IPS-18a (cell line): ENCODE measurements around the gene ETF1.

ENCODE experiments used
- H3K27ac ChIP-seq: one replicate; pipeline ENCODE4 v1.5.1; 2013; ENCODE audit warnings: low read length
- H3K27me3 ChIP-seq: one replicate; pipeline ENCODE4 v1.6.1; 2013; ENCODE audit warnings: mild to moderate bottlenecking, low read length; ENCODE audit not compliant: control insufficient read depth, insufficient read depth
- H3K36me3 ChIP-seq: one replicate; pipeline ENCODE4 v1.6.1; 2013; ENCODE audit warnings: low read depth, low read length; ENCODE audit not compliant: control insufficient read depth
- H3K4me1 ChIP-seq: one replicate; pipeline ENCODE4 v1.6.1; 2013; ENCODE audit warnings: low read depth, low read length; ENCODE audit not compliant: control insufficient read depth
- H3K4me3 ChIP-seq: one replicate; pipeline ENCODE4 v1.5.1; 2013; ENCODE audit warnings: low read length
- H3K9ac ChIP-seq: one replicate; pipeline ENCODE4 v1.6.1; 2013; ENCODE audit warnings: mild to moderate bottlenecking, low read length, moderate library complexity
- H3K9me3 ChIP-seq: one replicate; pipeline ENCODE4 v1.6.1; 2013; ENCODE audit warnings: low read depth, low read length; ENCODE audit not compliant: control insufficient read depth

ETF1 gene

DNA sequence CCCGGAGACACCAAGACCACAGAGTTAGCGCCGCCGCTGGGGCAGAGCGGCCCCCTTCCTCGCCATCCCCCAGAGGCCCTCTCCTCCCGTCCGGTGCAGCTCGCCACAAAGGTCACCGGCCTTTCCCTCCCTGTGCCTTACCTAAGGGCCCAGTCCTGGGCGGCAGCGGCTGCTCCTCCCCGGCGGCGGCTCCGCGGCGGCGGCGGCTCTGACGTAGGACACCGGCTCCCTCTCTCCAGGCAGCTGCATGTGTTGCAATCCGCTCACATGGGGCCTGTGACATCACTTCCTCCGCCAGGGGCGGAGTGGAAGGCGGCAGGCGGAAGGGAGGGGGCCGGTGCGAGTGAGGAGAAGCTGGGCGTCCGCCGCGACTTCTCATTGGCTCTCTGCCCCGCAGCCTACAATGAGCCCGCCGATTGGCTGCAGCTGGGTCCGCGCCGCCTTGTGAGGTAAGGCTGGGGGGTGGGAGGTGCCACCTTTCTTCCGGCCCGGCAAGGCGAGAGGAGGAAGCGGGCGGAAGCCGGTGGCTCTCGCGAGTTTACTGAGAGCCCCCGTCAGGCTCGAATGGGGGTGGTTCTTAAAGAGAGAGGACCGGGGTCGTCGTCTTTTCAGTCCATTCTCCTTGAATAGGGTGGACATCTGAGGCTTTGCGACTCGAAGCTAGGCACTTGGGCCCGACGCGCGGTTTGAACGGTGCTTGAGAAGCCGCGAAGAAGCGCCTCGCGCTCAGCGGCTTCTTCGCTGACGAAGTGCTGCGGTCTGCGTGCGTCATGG is at the start of gene ETF1:
TSS of gene ETF1 (minus strand) at position 281 of the 774 bp plus-strand sequence. CDS start 318 bp downstream, outside the sequence.
- Histone ChIP-seq H3K4me3 (peak within 1 kb of the TSS; percentile 99), H3K36me3 (peaks cover 24% of the 10 kb centered on the region), H3K4me1 (peaks cover 21% of the 10 kb centered on the region), H3K9me3 (no peaks in the 10 kb centered on the region), H3K27me3 (no peaks in the 10 kb centered on the region), H3K27ac (peak within 1 kb of the TSS; percentile 99), H3K9ac (peak within 1 kb of the TSS; percentile 98)

DNA sequence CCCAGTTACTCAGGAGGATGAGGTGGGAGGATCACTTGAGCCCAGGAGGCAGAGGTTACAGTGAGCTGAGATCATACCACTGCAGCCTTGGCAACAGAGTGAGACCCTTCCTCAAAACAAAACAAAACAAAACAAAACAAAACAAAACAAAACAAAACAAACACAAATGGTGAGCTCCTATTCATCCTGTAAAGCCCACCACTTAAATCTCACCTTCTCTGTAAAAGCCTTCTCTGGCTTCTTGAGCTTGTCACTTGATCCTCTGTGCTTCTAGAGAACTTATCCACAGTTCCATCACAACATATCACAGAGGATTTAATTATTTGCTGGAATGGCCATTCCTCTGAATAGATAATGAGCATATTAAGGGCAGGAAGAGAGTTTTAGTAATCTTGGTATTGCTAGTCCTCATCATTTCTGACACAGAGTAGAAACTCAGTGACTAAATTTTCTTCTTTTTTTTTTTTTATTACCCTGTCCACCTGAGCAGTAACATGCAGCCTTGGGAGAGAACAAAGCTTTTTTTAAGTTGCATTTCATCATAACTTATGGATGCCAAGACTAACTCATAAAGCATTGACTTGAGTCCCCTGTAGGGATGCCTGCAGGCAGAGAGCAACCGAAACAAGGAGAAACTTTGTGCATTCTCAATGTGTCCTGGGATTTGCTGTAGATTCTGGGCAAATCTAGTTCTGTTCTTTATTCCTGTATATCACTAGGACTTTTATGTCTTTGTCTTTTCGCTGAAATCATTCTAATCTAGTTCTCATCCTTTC is 45.2 kb upstream of the ETF1 start:
- Histone ChIP-seq H3K36me3 (no peaks in the 10 kb centered on the region), H3K27me3 (no peaks in the 10 kb centered on the region), H3K9ac (no peak overlapping the region), H3K4me1 (no peaks in the 10 kb centered on the region), H3K4me3 (no peak overlapping the region), H3K27ac (no peak overlapping the region), H3K9me3 (no peaks in the 10 kb centered on the region)

DNA sequence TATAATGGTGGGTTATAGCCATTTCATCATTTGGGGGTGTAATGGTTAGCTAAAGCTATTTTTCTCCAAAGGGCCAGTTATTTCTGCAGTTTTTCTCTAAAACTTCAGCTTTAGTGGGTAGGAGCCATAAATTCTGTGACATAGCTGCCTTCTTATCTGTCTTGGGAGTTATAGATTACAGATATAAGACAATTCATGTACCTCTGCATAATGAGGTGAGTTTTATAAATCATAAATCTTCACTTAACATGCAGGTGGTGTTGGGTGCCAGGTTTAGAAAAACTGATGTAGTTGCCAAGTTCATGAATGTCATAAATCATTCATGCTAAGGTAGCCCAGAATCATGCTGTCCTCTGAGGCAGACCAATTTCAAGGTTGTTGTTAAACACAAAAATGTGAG is 42.1 kb upstream of the ETF1 start:
- no peaks in the 10 kb centered on the region for H3K36me3 ChIP-seq
- no peaks in the 10 kb centered on the region for H3K9me3 ChIP-seq
- H3K9ac ChIP-seq: no peak overlapping the region
- H3K4me3 ChIP-seq: no peak overlapping the region
- no peaks in the 10 kb centered on the region for H3K4me1 ChIP-seq
- no peaks in the 10 kb centered on the region for H3K27me3 ChIP-seq
- no peak overlapping the region for H3K27ac ChIP-seq

GRCh38 chr5:138583984-138584637 is 41.1 kb upstream of the ETF1 start:
- Histone ChIP-seq H3K9me3 (no peaks in the 10 kb centered on the region), H3K36me3 (no peaks in the 10 kb centered on the region), H3K27me3 (no peaks in the 10 kb centered on the region), H3K9ac (no peak overlapping the region), H3K4me1 (no peaks in the 10 kb centered on the region), H3K4me3 (no peak overlapping the region), H3K27ac (no peak overlapping the region)

- Histone ChIP-seq H3K9me3 (no peaks in the 10 kb centered on the region), H3K9ac (no peak overlapping the region), H3K27me3 (no peaks in the 10 kb centered on the region), H3K36me3 (no peaks in the 10 kb centered on the region), H3K27ac (no peak overlapping the region), H3K4me3 (no peak overlapping the region), H3K4me1 (no peaks in the 10 kb centered on the region)
Observed at GRCh38 chr5:138582959-138583358, 39.9 kb upstream of the ETF1 start.

DNA sequence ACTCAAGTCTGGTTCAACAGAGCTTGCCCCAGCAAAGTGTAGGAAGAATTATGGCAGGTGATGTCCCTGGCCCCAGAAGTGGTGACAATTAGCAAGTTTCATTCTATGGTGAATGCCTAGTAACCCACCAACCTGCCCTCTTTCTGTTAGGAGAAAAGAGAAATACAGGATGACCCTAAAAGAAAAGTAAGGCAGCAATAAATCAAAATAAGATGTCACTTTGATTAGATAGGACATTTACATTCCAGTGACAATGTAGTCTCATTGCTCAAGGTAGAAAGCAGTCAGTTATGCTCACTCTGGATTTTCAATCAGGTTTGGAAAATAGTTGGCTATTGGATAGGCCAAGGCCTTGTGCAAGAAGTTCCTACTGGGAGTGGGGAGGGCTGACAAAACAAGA is 37.7 kb upstream of the ETF1 start:
- Histone ChIP-seq H3K4me3 (no peak overlapping the region), H3K9me3 (no peaks in the 10 kb centered on the region), H3K27ac (no peak overlapping the region), H3K9ac (no peak overlapping the region), H3K27me3 (no peaks in the 10 kb centered on the region), H3K36me3 (no peaks in the 10 kb centered on the region), H3K4me1 (no peaks in the 10 kb centered on the region)

DNA sequence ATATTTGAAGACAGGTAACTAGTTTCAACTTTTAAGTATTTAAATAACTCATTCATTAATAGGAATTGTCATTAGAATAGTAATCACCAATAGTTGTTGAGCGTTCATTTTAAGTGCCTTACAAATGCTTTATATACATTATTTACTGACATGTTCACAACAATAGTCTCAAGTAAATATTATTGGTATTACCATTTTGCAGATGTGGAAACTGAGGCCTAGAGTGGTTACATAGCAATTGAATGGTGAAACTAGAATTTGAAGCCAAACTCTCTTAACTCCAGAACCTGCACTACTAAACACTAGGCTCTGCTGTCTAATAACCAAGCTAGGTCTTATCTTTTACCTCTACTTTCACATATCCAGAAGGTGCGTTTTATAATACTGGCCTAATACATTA is 37.0 kb upstream of the ETF1 start:
- Histone ChIP-seq H3K27ac (no peak overlapping the region), H3K9ac (no peak overlapping the region), H3K4me3 (no peak overlapping the region), H3K4me1 (no peaks in the 10 kb centered on the region), H3K9me3 (no peaks in the 10 kb centered on the region), H3K36me3 (no peaks in the 10 kb centered on the region), H3K27me3 (no peaks in the 10 kb centered on the region)

GRCh38 chr5:138579517-138579863 is 36.5 kb upstream of the ETF1 start:
- Histone ChIP-seq H3K4me3 (no peak overlapping the region), H3K27ac (no peak overlapping the region), H3K36me3 (no peaks in the 10 kb centered on the region), H3K9me3 (no peaks in the 10 kb centered on the region), H3K9ac (no peak overlapping the region), H3K4me1 (no peaks in the 10 kb centered on the region), H3K27me3 (no peaks in the 10 kb centered on the region)

DNA sequence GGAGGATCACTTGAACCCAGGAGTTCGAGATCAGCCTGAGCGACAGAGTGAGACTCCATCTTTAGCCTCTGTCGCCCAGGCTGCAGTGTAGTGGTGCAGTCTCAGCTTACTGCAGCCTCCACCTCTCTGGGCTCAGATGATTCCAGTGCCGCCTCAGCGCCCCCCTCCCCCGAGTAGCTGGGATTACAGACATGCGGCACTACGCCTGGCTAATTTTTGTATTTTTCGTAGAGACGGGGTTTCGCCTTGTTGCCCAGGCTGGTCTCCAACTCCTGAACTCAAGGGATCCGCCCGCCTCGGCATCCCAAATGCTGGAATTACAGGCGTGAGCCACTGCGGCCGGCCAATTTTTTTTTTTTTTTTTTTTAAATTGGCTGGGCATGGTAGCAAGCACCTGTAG is 34.4 kb upstream of the ETF1 start:
- H3K9ac ChIP-seq: no peak overlapping the region

DNA sequence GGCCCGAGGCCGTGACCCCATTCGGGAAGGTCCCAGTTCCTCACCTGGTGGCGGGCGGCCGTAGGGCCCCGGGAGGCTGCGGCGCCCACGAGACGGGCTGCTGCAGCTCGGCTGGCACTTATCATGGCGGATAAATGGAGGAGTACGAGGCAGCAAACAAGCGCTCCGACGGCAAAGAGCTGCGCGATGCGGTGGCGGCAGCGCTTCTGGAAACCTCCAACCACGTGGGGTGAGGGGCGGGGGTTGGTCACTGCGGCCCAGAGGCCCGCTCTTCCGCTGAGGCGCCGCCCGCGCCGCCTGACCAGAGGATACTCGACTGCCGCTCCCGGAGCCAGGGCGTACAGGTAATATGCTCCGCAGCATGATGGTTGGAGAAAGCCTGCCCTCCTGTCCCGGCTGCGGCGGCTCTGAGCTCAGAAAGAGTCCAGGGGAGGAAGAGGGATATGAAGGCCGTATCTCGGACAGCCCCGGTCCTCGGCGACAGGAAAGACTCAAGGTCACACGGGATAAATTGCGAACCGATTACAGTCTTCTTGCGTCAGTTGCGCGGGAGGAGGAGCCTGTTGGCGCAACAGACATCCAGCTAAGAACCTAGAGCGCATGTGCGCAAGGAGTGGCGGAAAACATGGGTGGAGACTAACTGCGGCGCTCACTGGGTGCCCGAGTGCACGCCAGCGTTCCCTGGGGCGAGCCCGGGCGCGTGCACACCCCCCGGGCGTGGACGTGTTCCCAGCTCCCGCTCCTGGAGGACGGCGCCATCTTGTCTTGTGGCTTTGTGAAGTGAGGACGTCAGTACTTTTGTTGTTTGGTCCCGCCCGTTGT is 32.4 kb upstream of the ETF1 start, which contains the start of gene HSPA9:
TSS of gene HSPA9 (minus strand) at position 208 of the 822 bp plus-strand sequence. CDS start at position 125, 83 bp downstream.
- H3K36me3 ChIP-seq: peaks cover 37% of the 10 kb centered on the region
- H3K4me3 ChIP-seq: peak within 1 kb of the TSS; percentile 100
- H3K9ac ChIP-seq: peak within 1 kb of the TSS; percentile 100
- H3K4me1 ChIP-seq: peaks cover 6% of the 10 kb centered on the region
- no peaks in the 10 kb centered on the region for H3K9me3 ChIP-seq
- no peaks in the 10 kb centered on the region for H3K27me3 ChIP-seq
- peak within 1 kb of the TSS; percentile 100 for H3K27ac ChIP-seq

More for the DNA sequence above, 34.4 kb upstream of the ETF1 start:
- H3K9me3 ChIP-seq: no peaks in the 10 kb centered on the region
- peaks cover 6% of the 10 kb centered on the region for H3K4me1 ChIP-seq
- H3K4me3 ChIP-seq: no peak overlapping the region
- H3K27ac ChIP-seq: no peak overlapping the region
- peaks cover 16% of the 10 kb centered on the region for H3K36me3 ChIP-seq
- H3K27me3 ChIP-seq: no peaks in the 10 kb centered on the region

DNA sequence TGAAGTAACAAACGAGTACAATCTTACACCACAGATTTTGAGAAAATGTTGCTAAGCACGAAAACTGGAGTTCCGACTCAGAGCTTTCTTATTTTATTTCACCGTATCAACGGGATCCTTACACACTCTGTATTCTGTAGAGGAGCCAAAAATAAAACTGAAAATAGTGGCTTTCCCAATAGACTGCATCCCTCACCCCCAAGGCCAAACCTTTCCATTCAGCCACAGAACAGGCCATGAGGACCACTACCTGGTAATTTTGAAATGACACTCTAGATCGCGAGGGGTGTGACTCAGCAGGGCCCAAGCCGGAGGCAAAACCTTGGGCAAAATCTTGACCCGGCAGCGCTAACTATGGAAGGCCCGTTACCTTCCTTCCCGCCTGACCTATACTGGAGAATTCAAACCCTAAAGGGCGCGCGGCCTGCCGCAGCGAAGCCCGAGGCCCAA is 31.7 kb upstream of the ETF1 start:
- H3K4me1 ChIP-seq: peaks cover 6% of the 10 kb centered on the region
- no peaks in the 10 kb centered on the region for H3K9me3 ChIP-seq
- H3K4me3 ChIP-seq: peak overlapping the region; percentile 100
- no peaks in the 10 kb centered on the region for H3K27me3 ChIP-seq
- H3K36me3 ChIP-seq: peaks cover 43% of the 10 kb centered on the region
- H3K9ac ChIP-seq: peak overlapping the region; percentile 100
- peak overlapping the region; percentile 100 for H3K27ac ChIP-seq
